ENCODE results near the gene PPIE.

DNA sequence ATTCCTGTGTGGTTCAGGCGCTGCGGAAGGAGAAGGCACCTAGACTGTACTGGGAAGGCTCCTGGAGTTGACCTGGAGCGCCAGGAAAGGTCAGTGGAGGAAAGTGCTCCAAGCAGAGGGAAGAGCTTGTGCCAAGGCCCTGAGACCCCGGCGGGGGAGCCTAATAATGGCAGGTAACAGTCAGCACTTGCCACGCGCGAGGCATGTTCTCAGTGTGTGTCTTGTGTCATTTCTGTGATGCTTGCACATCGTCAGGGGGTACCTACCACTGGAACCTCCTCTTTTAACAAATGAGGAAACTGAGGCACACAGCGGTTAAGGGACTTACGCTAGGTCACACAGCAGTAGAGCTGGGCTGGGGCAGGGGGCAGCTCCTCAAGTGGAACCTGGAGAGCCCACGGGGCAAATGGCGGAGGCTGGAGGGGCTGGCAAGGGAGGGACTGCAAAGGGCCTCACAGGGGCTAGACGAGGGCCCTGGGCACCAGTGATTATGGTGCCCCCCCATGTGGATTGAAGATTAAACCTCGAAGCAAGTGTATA, 51.0 kb downstream of the PPIE start:
- TF ChIP-seq EZH2 (IDR thresholded peaks at IDR 0.05) (no peak), POLR2AphosphoS5 (IDR thresholded peaks at IDR 0.05; ENCODE audit: borderline replicate concordance, low read depth, low read length) (no peak), FOXP2 (optimal IDR thresholded peaks at IDR 0.05; ENCODE audit: control extremely low read depth, extremely low read length, insufficient read depth) (no peak)

Measured in SK-N-MC (cell line).